Measurements from ENCODE around the gene KIF11.

KIF11 gene

GRCh38 chr10:92688573-92688926 is 95.6 kb downstream of the KIF11 start:
- DNase-seq = no peak

- peak in 1 of 3 experiments; percentile 15 for DNase-seq
Measured at GRCh38 chr10:92688927-92689662, 96.2 kb downstream of the KIF11 start.

GRCh38 chr10:92689663-92690210 is 96.8 kb downstream of the KIF11 start, which contains the start of gene HHEX:
TSS of gene HHEX (plus strand) at chr10:92689955. CDS start at chr10:92689987, 32 bp downstream.
- peak in 1 of 3 experiments; percentile 54 for DNase-seq

GRCh38 chr10:92690211-92690914 is 97.4 kb downstream of the KIF11 start:
- DNase-seq = peak in 1 of 3 experiments; percentile 7

GRCh38 chr10:92690915-92691590 is 98.1 kb downstream of the KIF11 start:
- peak in 1 of 3 experiments; percentile 6 for DNase-seq

- DNase-seq = no peak
Measured at GRCh38 chr10:92691591-92692079, 98.7 kb downstream of the KIF11 start.

GRCh38 chr10:92692080-92692671 is 99.2 kb downstream of the KIF11 start:
- peak in 1 of 3 experiments; percentile 45 for DNase-seq

- DNase-seq = peak in 2 of 3 experiments; percentile 20 to 66
Measured at GRCh38 chr10:92692697-92693533, 100.0 kb downstream of the KIF11 start.

GRCh38 chr10:92693534-92693893 is 100.6 kb downstream of the KIF11 start:
- no peak for DNase-seq

GRCh38 chr10:92695679-92696605 is 103.0 kb downstream of the KIF11 start:
- no peak for DNase-seq

- DNase-seq = no peak
Measured at GRCh38 chr10:92696606-92697383, 103.9 kb downstream of the KIF11 start.

- DNase-seq = no peak
Measured at GRCh38 chr10:92697663-92698511, 105.0 kb downstream of the KIF11 start.

GRCh38 chr10:92699193-92699517 is 106.2 kb downstream of the KIF11 start:
- no peak for DNase-seq

- DNase-seq = peak in 2 of 3 experiments; percentile 3 to 28
Measured at GRCh38 chr10:92699518-92700381, 106.8 kb downstream of the KIF11 start.

- DNase-seq = peak in 1 of 3 experiments; percentile 14
Measured at GRCh38 chr10:92702301-92702916, 109.5 kb downstream of the KIF11 start.

Data from NCI-H1417 (cell line).